Endometrium (tissue), 2 donors: Measurements from ENCODE around the gene METTL8.
"Not testable (repeated sequence)": the region's sequence is repeated elsewhere in the genome, so short reads cannot be mapped to it uniquely, and the experiment has no call there.

Experiments used
- FAIRE-seq: peaks from 2 replicates; lab custom pipeline; 2012; peaks lifted over from hg19 to GRCh38; lab: Jason Lieb, UNC
- donor health status: control.
- donor health status: control.

METTL8 gene

GRCh38 chr2:171342067-171342413, 91.8 kb downstream of the METTL8 start:
- no peak for FAIRE-seq

- no peak for FAIRE-seq
Measured at GRCh38 chr2:171341394-171342066, 92.3 kb downstream of the METTL8 start.

GRCh38 chr2:171334946-171335345, 98.8 kb downstream of the METTL8 start:
- FAIRE-seq, result no peak

- FAIRE-seq, result no peak
Measured at GRCh38 chr2:171334171-171334570, 99.6 kb downstream of the METTL8 start.

GRCh38 chr2:171330155-171330956, 103.4 kb downstream of the METTL8 start:
- FAIRE-seq, result no peak

- FAIRE-seq, result no peak
Measured at GRCh38 chr2:171327043-171327496, 106.7 kb downstream of the METTL8 start.

- no peak for FAIRE-seq
Measured at GRCh38 chr2:171325886-171326585, 107.8 kb downstream of the METTL8 start.

GRCh38 chr2:171323971-171324528, 109.7 kb downstream of the METTL8 start:
- FAIRE-seq, result no peak

- no peak for FAIRE-seq
Measured at GRCh38 chr2:171322928-171323327, 110.9 kb downstream of the METTL8 start.

GRCh38 chr2:171320731-171321130, 113.1 kb downstream of the METTL8 start:
- FAIRE-seq, result no peak

- no peak for FAIRE-seq
Measured at GRCh38 chr2:171320208-171320621, 113.6 kb downstream of the METTL8 start.

- FAIRE-seq, result no peak
Measured at GRCh38 chr2:171319164-171319810, 114.5 kb downstream of the METTL8 start.

- no peak for FAIRE-seq
Measured at GRCh38 chr2:171318463-171318934, 115.3 kb downstream of the METTL8 start.

- FAIRE-seq, result no peak
Measured at GRCh38 chr2:171317492-171318125, 116.2 kb downstream of the METTL8 start.

- FAIRE-seq, result no peak
Measured at GRCh38 chr2:171316755-171317337, 116.9 kb downstream of the METTL8 start.

- FAIRE-seq, result no peak
Measured at GRCh38 chr2:171316220-171316619, 117.6 kb downstream of the METTL8 start.

- no peak for FAIRE-seq
Measured at GRCh38 chr2:171315781-171316180, 118.0 kb downstream of the METTL8 start.

- FAIRE-seq, result not testable (repeated sequence)
Measured at GRCh38 chr2:171312182-171312581, 121.6 kb downstream of the METTL8 start.

GRCh38 chr2:171311589-171311988, 122.2 kb downstream of the METTL8 start:
- not testable (repeated sequence) for FAIRE-seq

- no peak for FAIRE-seq
Measured at GRCh38 chr2:171310889-171311288, 122.9 kb downstream of the METTL8 start.
